Lower leg skin (tissue), 3 donors: ENCODE results near the gene CHID1.

Source experiments
- CTCF ChIP-seq, 3 donors: fragments of 450-650 bp; IDR thresholded peaks; one replicate each; pipeline ENCODE4 v1.5.1; 2016; ENCODE audit warnings: antibody characterized with exemption in 3 of 3, mild to moderate bottlenecking in 3 of 3, moderate library complexity in 2 of 3
- POLR2A ChIP-seq, 2 donors: fragments of 450-650 bp; IDR thresholded peaks; one replicate each; pipeline ENCODE4 v1.6.1; 2016 to 2017; ENCODE audit warnings: antibody characterized with exemption in 2 of 2, mild to moderate bottlenecking in 1 of 2, moderate library complexity in 1 of 2

DNA sequence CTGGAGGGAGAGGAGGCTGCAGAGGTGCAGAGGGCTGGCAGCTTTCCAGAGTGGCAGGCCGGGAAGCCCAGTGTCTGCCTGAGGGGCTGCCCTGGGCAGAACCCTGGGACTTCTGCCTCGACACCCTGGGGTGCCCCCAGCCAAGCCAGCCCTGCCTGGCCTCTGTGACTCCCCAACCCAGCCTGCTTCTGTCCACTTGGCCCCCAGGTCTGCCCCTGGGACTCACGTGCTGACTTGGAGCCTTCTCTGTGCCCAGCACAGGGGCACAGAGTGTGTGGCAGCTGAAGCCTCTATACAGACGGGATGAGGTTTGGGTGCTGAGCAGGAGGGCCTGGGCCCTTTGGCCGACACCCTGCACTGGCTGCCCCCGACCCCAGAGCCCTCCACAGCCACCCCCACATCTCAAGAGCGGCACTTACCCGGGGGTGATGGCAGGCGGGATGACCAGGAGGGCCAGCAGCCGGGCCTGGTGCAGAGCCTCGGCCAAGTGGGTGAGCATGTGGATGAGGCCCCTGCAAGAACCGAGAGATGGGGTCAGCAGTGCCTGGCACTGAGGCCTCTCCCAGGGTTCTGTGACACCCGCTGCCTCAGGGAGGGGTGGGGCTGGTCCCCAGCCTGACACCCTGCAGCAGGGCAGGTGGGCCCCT, 17.5 kb downstream of the CHID1 start:
- TF ChIP-seq CTCF (IDR thresholded peaks at IDR 0.05): no peak
- no peak for TF ChIP-seq POLR2A (IDR thresholded peaks at IDR 0.05)
